Karpas-422 (cell line): ENCODE measurements around the gene CLN6. TPM values are rescaled to one million over a fixed set of nuclear protein-coding genes. Genes with fewer than 3 reads are reported as not detected.

Experiments
- DNase-seq: peaks from one replicate; pipeline ENCODE4 v3.0.0-alpha.2; 2015
- H2AFZ ChIP-seq: fragments of 200-600 bp; sonication (generic); 2 replicates; pipeline ENCODE4 v1.6.1; 2014; ENCODE audit warnings: antibody characterized with exemption, low read length, mixed read lengths
- H3K27ac ChIP-seq: fragments of 200-600 bp; sonication (generic); 2 replicates; pipeline ENCODE4 v1.5.1; 2014; ENCODE audit warnings: mild to moderate bottlenecking, low read length, moderate library complexity
- H3K27me3 ChIP-seq: fragments of 200-600 bp; sonication (generic); 2 replicates; pipeline ENCODE4 v1.6.1; 2014; ENCODE audit warnings: low read length, mixed read lengths
- H3K36me3 ChIP-seq: fragments of 200-600 bp; sonication (generic); 2 replicates; pipeline ENCODE4 v1.6.1; 2014; ENCODE audit warnings: low read length, mixed read lengths; ENCODE audit not compliant: insufficient read depth
- H3K4me1 ChIP-seq: fragments of 200-600 bp; sonication (generic); 2 replicates; pipeline ENCODE4 v1.6.1; 2014; ENCODE audit warnings: mild to moderate bottlenecking, low read length, mixed read lengths
- H3K4me2 ChIP-seq: fragments of 200-600 bp; sonication (generic); 2 replicates; pipeline ENCODE4 v1.6.1; 2014; ENCODE audit warnings: low read length, low read depth, mild to moderate bottlenecking; ENCODE audit not compliant: poor library complexity, severe bottlenecking
- H3K4me3 ChIP-seq: fragments of 200-600 bp; sonication (generic); 2 replicates; pipeline ENCODE4 v1.5.1; 2014; ENCODE audit warnings: mild to moderate bottlenecking, antibody characterized with exemption, low read length, mixed read lengths
- H3K79me2 ChIP-seq: fragments of 200-600 bp; sonication (generic); 2 replicates; pipeline ENCODE4 v1.6.1; 2014; ENCODE audit warnings: mild to moderate bottlenecking, low read length, mixed read lengths
- H3K9ac ChIP-seq: fragments of 200-600 bp; sonication (generic); 2 replicates; pipeline ENCODE4 v1.6.0; 2014; ENCODE audit warnings: low read length
- H3K9me2 ChIP-seq: fragments of 200-600 bp; sonication (generic), shearing (Covaris generic); replicated peaks from 2 replicates; pipeline ENCODE4 v1.6.0; 2014; ENCODE audit warnings: mild to moderate bottlenecking, low read length, moderate library complexity; ENCODE audit not compliant: insufficient read depth
- H3K9me3 ChIP-seq: fragments of 300-700, 200-600 bp; sonication (generic); 2 replicates; pipeline ENCODE4 v1.6.1; 2014; ENCODE audit warnings: low read length, mixed read lengths
- H4K20me1 ChIP-seq: fragments of 200-600 bp; sonication (generic); 2 replicates; pipeline ENCODE4 v1.6.1; 2014; ENCODE audit warnings: mild to moderate bottlenecking, antibody characterized with exemption, low read length, low read depth; ENCODE audit not compliant: insufficient read depth
- total RNA-seq: library from RNA; depleted of rRNA; stranded (reverse); fragments of >200 nt; shearing (Covaris generic); gene quantifications from 2 replicates; pipeline ENCODE4 v1.2.3, GENCODE V29; 2014; ENCODE audit warnings: low replicate concordance

CLN6 gene
- total RNA-seq, 1 experiment from 2014 or later = 80.0 TPM

DNA sequence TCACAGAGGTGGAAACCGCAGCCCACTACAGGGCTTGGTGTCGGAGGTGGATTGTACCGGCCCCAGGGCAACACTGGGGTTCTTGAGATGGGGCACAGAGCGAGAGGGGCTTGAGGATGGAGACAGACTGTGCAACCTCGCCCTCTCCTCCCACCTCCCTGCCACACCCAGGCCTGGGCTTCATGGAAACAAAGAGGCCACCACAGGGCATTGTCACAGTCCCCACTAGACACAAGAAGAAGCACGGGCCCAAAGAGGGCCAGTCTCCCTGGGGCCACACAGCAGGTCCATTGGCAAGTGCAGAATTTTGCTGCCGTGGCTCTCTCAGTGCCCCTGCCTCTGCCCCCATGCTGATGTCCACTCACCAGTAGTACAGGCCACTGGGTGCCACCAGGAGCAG is 20.3 kb downstream of the CLN6 start:
- no peaks in the 10 kb centered on the region for H3K27me3 ChIP-seq
- no peaks in the 10 kb centered on the region for H4K20me1 ChIP-seq
- H3K4me2 ChIP-seq = peak overlapping the region; percentile 49
- no peaks in the 10 kb centered on the region for H3K36me3 ChIP-seq
- no peak for DNase-seq
- no peak overlapping the region for H3K4me3 ChIP-seq
- H3K4me1 ChIP-seq = peaks cover 43% of the 10 kb centered on the region
- H2AFZ ChIP-seq = no peak overlapping the region
- no peaks in the 10 kb centered on the region for H3K9me2 ChIP-seq
- H3K9me3 ChIP-seq = no peaks in the 10 kb centered on the region
- H3K9ac ChIP-seq = peak overlapping the region; percentile 49
- peaks cover 47% of the 10 kb centered on the region for H3K79me2 ChIP-seq
- H3K27ac ChIP-seq = peak overlapping the region; percentile 69

DNA sequence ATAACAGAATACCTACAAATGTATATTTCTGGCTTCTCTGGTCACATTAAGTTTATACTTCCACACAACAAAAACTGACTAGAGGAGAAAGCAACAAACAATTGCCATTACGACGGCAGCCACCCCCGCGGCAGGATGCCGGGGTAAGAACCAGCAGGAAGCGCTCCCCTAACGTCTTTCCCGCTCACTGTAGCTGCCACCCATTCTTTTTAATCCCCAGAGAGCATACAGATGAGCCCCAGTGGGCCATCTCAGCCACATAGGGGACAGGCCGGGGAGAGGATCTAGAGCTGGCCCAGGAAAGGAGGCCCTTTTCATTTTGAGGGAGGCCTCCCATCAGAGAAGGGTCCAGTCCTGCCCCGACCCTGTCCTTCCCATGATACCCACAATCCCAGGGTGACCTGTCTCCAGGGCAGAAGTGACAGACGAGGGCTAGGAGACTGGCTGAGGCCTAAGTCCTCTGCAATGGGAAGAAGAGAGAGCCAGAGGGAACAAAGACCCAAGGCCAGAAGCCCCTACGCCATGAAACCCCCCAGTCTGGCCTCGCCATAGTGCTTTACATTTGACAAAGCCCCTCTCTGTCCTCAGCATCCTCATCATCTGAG is 20.8 kb downstream of the CLN6 start:
- peaks cover 43% of the 10 kb centered on the region for H3K4me1 ChIP-seq
- DNase-seq = peak; percentile 62
- H3K27ac ChIP-seq = peak overlapping the region; percentile 69
- no peaks in the 10 kb centered on the region for H3K9me2 ChIP-seq
- no peak overlapping the region for H2AFZ ChIP-seq
- no peaks in the 10 kb centered on the region for H3K9me3 ChIP-seq
- peaks cover 42% of the 10 kb centered on the region for H3K79me2 ChIP-seq
- H3K36me3 ChIP-seq = no peaks in the 10 kb centered on the region
- H3K27me3 ChIP-seq = no peaks in the 10 kb centered on the region
- H3K9ac ChIP-seq = peak overlapping the region; percentile 49
- peak overlapping the region; percentile 49 for H3K4me2 ChIP-seq
- no peaks in the 10 kb centered on the region for H4K20me1 ChIP-seq
- H3K4me3 ChIP-seq = no peak overlapping the region

- Histone ChIP-seq H3K9ac (no peak overlapping the region), H3K27ac (peak overlapping the region; percentile 69; the same call in 1 of the 2 replicates), H4K20me1 (no peaks in the 10 kb centered on the region), H3K9me3 (no peaks in the 10 kb centered on the region), H3K4me1 (peaks cover 43% of the 10 kb centered on the region), H3K4me3 (no peak overlapping the region), H2AFZ (no peak overlapping the region), H3K4me2 (peak overlapping the region; percentile 49), H3K9me2 (no peaks in the 10 kb centered on the region), H3K27me3 (no peaks in the 10 kb centered on the region), H3K79me2 (peaks cover 38% of the 10 kb centered on the region), H3K36me3 (no peaks in the 10 kb centered on the region)
- no peak for DNase-seq
These were observed 21.4 kb downstream of the CLN6 start for GRCh38 chr15:68208136-68208535.

DNA sequence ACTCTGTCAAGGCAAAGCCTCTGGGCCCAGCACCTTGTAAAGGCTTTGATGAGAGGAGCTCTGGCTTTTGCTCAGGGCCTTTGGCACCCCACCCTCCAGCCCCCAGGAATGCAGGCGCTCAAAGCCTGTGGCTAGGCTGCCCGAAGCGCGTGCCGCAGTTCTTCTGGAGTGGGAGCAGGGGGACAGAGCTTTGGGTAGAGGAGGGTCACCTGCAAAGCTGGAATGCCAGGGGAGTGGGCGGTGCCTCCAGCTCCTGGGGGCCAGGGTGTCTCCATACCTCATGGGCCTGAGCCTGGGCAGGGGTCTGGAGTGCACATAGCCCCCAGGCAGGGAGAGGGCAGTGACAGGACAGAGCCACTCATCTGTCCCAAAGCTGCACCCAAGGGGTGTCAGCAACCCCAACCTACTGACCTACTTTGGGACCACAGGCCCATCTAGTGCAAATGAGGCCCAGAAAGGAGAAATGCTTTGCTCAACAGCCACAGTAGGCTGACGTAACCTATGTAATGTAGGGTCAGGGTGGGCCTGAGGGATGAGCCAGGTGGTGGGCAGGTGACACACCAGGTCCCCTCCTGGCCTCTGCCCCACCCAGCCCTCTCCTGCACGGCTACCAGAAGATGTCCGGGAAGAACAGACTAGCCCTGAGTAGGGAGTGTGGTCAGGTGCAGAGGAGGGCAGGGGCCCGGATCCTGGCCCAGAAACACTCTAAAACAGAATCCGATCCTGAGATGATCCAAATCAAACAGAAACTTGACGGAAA is 22.2 kb downstream of the CLN6 start:
- peaks cover 42% of the 10 kb centered on the region for H3K4me1 ChIP-seq

GRCh38 chr15:68206711-68207151 is 22.8 kb downstream of the CLN6 start:
- no peaks in the 10 kb centered on the region for H4K20me1 ChIP-seq
- DNase-seq = no peak
- H3K9me3 ChIP-seq = no peaks in the 10 kb centered on the region
- H3K4me3 ChIP-seq = no peak overlapping the region
- no peaks in the 10 kb centered on the region for H3K9me2 ChIP-seq
- H3K4me1 ChIP-seq = peaks cover 35% of the 10 kb centered on the region
- no peak overlapping the region for H3K27ac ChIP-seq
- no peak overlapping the region for H3K4me2 ChIP-seq
- peaks cover 30% of the 10 kb centered on the region for H3K79me2 ChIP-seq
- no peak overlapping the region for H3K9ac ChIP-seq
- no peaks in the 10 kb centered on the region for H3K36me3 ChIP-seq
- H2AFZ ChIP-seq = no peak overlapping the region
- no peaks in the 10 kb centered on the region for H3K27me3 ChIP-seq

More for the DNA sequence above, 22.2 kb downstream of the CLN6 start:
- H3K36me3 ChIP-seq = no peaks in the 10 kb centered on the region
- peaks cover 37% of the 10 kb centered on the region for H3K79me2 ChIP-seq
- no peak overlapping the region for H2AFZ ChIP-seq
- H3K9me2 ChIP-seq = no peaks in the 10 kb centered on the region
- H3K9ac ChIP-seq = no peak overlapping the region
- no peak overlapping the region for H3K27ac ChIP-seq
- H3K27me3 ChIP-seq = no peaks in the 10 kb centered on the region
- no peak overlapping the region for H3K4me2 ChIP-seq
- H3K9me3 ChIP-seq = no peaks in the 10 kb centered on the region
- H4K20me1 ChIP-seq = no peaks in the 10 kb centered on the region
- no peak for DNase-seq
- H3K4me3 ChIP-seq = no peak overlapping the region

GRCh38 chr15:68205954-68206539 is 23.5 kb downstream of the CLN6 start:
- Histone ChIP-seq H3K4me2 (no peak overlapping the region), H3K27ac (no peak overlapping the region), H3K27me3 (no peaks in the 10 kb centered on the region), H3K36me3 (no peaks in the 10 kb centered on the region), H3K4me3 (no peak overlapping the region), H3K9me2 (no peaks in the 10 kb centered on the region), H2AFZ (no peak overlapping the region), H3K9ac (no peak overlapping the region), H4K20me1 (no peaks in the 10 kb centered on the region), H3K4me1 (peaks cover 29% of the 10 kb centered on the region), H3K9me3 (no peaks in the 10 kb centered on the region), H3K79me2 (peaks cover 23% of the 10 kb centered on the region)
- DNase-seq = no peak

- Histone ChIP-seq H3K4me2 (no peak overlapping the region), H3K4me1 (peaks cover 24% of the 10 kb centered on the region), H3K9ac (no peak overlapping the region), H3K4me3 (no peak overlapping the region), H3K79me2 (peaks cover 22% of the 10 kb centered on the region), H4K20me1 (no peaks in the 10 kb centered on the region), H3K27me3 (no peaks in the 10 kb centered on the region), H3K36me3 (no peaks in the 10 kb centered on the region), H2AFZ (no peak overlapping the region), H3K9me2 (no peaks in the 10 kb centered on the region), H3K9me3 (no peaks in the 10 kb centered on the region), H3K27ac (no peak overlapping the region)
- DNase-seq = no peak
These were observed 24.0 kb downstream of the CLN6 start for GRCh38 chr15:68205558-68205944.

DNA sequence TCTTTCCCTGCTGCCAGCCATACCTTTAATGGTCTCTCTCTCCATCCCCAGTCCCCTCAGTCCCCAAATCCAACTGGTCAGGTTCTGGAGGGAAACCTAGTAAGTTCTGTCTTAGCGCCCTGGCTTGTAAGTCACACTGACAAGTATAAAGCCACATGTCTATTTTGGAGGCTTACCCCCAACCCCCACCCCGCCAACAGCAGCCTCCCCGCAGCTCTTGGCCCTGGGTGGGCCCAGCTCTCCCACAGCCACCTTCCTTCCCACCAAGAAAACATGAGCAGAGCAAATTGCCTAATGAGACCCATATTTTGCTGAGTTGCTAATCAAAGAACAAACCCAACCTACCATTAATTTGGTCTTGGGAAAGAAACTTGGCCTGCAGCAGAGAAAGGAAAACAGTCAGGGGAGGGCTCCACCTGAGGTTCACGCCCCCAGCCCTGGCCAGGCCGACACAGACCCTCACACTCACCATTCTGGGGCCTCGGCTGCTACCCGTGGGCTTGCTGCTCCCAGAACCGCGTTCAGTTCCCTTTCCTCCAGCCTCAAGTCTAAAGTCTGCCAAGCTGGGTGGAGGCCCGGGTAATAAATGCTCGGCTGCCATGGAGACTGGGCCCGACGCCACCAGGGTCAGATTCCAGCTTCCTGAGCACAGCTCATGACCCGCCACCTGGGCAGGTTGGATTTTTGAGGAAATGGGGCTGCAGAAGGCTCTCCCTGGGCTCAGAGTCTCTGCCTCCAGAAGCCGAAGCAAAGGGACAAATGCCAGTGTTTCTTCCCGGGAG is 24.6 kb downstream of the CLN6 start, which contains the start of gene CALML4:
Gene CALML4, minus strand, starts transcription at position 557 of the 782 bp plus-strand sequence. Its CDS starts 85 bp downstream, at position 472.
- H2AFZ ChIP-seq = no peak within 1 kb of the TSS
- no peak within 1 kb of the TSS for H3K4me2 ChIP-seq
- no peaks in the 10 kb centered on the region for H3K9me3 ChIP-seq
- no peaks in the 10 kb centered on the region for H3K27me3 ChIP-seq
- no peak for DNase-seq
- H3K27ac ChIP-seq = no peak within 1 kb of the TSS
- H3K9ac ChIP-seq = no peak within 1 kb of the TSS
- H3K4me3 ChIP-seq = no peak within 1 kb of the TSS
- H3K36me3 ChIP-seq = no peaks in the 10 kb centered on the region
- no peaks in the 10 kb centered on the region for H4K20me1 ChIP-seq
- H3K4me1 ChIP-seq = peaks cover 18% of the 10 kb centered on the region
- no peaks in the 10 kb centered on the region for H3K9me2 ChIP-seq
- peaks cover 17% of the 10 kb centered on the region for H3K79me2 ChIP-seq
